HepG2 (cell line): ENCODE measurements around the gene SCRT2. TPM values are rescaled to one million over a fixed set of nuclear protein-coding genes. Genes with fewer than 3 reads are reported as not detected.

Source experiments
- ATAD3A ChIP-seq: sonication (generic); formaldehyde crosslinking; IDR thresholded peaks from 2 replicates; pipeline ENCODE4 v1.4.0; 2020; ENCODE audit warnings: missing genetic modification reagents
- IKZF4 ChIP-seq: sonication (generic); formaldehyde crosslinking; IDR thresholded peaks from 2 replicates; pipeline ENCODE4 v1.5.1; 2020; ENCODE audit warnings: borderline replicate concordance, mild to moderate bottlenecking, low read depth, missing genetic modification reagents; ENCODE audit errors: not compliant biosample characterization
- KLF15 ChIP-seq: sonication (generic); formaldehyde crosslinking; IDR thresholded peaks from 2 replicates; pipeline ENCODE4 v1.8.1; 2023; ENCODE audit warnings: borderline replicate concordance, mild to moderate bottlenecking, inconsistent platforms, missing genetic modification reagents, mixed read lengths
- MAF1 ChIP-seq: sonication (generic); formaldehyde crosslinking; IDR thresholded peaks from 2 replicates; pipeline ENCODE4 v1.5.0; 2020; ENCODE audit warnings: missing genetic modification reagents, borderline replicate concordance
- MIXL1 ChIP-seq: IDR thresholded peaks from 2 replicates; pipeline ENCODE4 v1.6.1; 2016
- SIX4 ChIP-seq: sonication (generic); formaldehyde crosslinking; IDR thresholded peaks from 2 replicates; pipeline ENCODE4 v1.4.0; 2020; ENCODE audit warnings: missing genetic modification reagents
- ZBTB7B ChIP-seq: sonication (generic); formaldehyde crosslinking; IDR thresholded peaks from 2 replicates; pipeline ENCODE4 v1.4.0; 2020; ENCODE audit warnings: missing genetic modification reagents
- ZNF652 ChIP-seq: IDR thresholded peaks from 2 replicates; pipeline ENCODE4 v1.6.1; 2016; ENCODE audit warnings: low read depth, borderline replicate concordance
- ZNF747 ChIP-seq: sonication (generic); formaldehyde crosslinking; IDR thresholded peaks from 2 replicates; pipeline ENCODE4 v1.8.1; 2023; ENCODE audit warnings: missing genetic modification reagents, mild to moderate bottlenecking, borderline replicate concordance
- ZNF792 ChIP-seq: IDR thresholded peaks from 2 replicates; pipeline ENCODE4 v1.6.1; 2016
- polyA plus RNA-seq, 8 experiments: library from polyadenylated mRNA; depleted of rRNA in 3 of 8; stranded (reverse) in 7 of 8; unstranded in 1 of 8; fragments of >200 nt; fragmentation: Illumina TruSeq in 4 of 8; extraction: Trizol in 4 of 8; gene quantifications; 2 replicates each; pipeline versions ENCODE4 v1.2.1 to v1.2.3, GENCODE V29; 2011 to 2016; ENCODE audit warnings: low read depth in 4 of 8, missing spikeins in 1 of 8, mixed read lengths in 1 of 8; ENCODE audit not compliant: insufficient read depth in 1 of 8
- total RNA-seq, 5 experiments: library from RNA; depleted of rRNA; stranded (reverse); fragments of >200 nt; fragmentation: Illumina TruSeq; extraction: Trizol; gene quantifications; 2 replicates each; pipeline ENCODE4 v1.2.3, GENCODE V29; 2016; ENCODE audit warnings: low read depth in 1 of 5
- TF ChIP-seq, protein P1 (sequence below): IDR thresholded peaks from 2 replicates; pipeline ENCODE4 v1.6.1; 2012; ENCODE audit warnings: low read length, improper control_type of control experiment
- TF ChIP-seq, protein P2 (sequence below): sonication (generic); formaldehyde crosslinking; IDR thresholded peaks from 2 replicates; pipeline ENCODE4 v1.4.0; 2020; ENCODE audit warnings: missing genetic modification reagents
- TF ChIP-seq, protein P3 (sequence below): sonication (generic); formaldehyde crosslinking; IDR thresholded peaks from 2 replicates; pipeline ENCODE4 v1.4.0; 2020; ENCODE audit warnings: missing genetic modification reagents
- TF ChIP-seq, protein P4 (sequence below): sonication (generic); formaldehyde crosslinking; IDR thresholded peaks from 2 replicates; pipeline ENCODE4 v1.4.0; 2020; ENCODE audit warnings: missing genetic modification reagents

Gene SCRT2
- total and polyA plus RNA-seq, 2 of the 13 experiments (the other 11 are each of a cell fraction or from before 2014, with no cell fraction given): not detected

GRCh38 chr20:653590-654416 is 21.8 kb downstream of the SCRT2 start (continued):
- TF ChIP-seq, protein P1, sequence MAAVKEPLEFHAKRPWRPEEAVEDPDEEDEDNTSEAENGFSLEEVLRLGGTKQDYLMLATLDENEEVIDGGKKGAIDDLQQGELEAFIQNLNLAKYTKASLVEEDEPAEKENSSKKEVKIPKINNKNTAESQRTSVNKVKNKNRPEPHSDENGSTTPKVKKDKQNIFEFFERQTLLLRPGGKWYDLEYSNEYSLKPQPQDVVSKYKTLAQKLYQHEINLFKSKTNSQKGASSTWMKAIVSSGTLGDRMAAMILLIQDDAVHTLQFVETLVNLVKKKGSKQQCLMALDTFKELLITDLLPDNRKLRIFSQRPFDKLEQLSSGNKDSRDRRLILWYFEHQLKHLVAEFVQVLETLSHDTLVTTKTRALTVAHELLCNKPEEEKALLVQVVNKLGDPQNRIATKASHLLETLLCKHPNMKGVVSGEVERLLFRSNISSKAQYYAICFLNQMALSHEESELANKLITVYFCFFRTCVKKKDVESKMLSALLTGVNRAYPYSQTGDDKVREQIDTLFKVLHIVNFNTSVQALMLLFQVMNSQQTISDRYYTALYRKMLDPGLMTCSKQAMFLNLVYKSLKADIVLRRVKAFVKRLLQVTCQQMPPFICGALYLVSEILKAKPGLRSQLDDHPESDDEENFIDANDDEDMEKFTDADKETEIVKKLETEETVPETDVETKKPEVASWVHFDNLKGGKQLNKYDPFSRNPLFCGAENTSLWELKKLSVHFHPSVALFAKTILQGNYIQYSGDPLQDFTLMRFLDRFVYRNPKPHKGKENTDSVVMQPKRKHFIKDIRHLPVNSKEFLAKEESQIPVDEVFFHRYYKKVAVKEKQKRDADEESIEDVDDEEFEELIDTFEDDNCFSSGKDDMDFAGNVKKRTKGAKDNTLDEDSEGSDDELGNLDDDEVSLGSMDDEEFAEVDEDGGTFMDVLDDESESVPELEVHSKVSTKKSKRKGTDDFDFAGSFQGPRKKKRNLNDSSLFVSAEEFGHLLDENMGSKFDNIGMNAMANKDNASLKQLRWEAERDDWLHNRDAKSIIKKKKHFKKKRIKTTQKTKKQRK: no peak
- TF ChIP-seq ZNF747 (no peak), MAF1 (CRISPR knock-in tag) (no peak), SIX4 (peak; percentile 9; the same call in 1 of the 2 replicates), ATAD3A (CRISPR knock-in tag) (no peak), KLF15 (CRISPR knock-in tag) (no peak), MIXL1 (CRISPR knock-in tag) (no peak), ZNF792 (CRISPR knock-in tag) (no peak), ZNF652 (no peak), IKZF4 (CRISPR knock-in tag) (no peak), ZBTB7B (CRISPR knock-in tag) (0 out of 2 replicates have a peak, but pooled peaks have one; percentile 53)
- TF ChIP-seq, protein P2, sequence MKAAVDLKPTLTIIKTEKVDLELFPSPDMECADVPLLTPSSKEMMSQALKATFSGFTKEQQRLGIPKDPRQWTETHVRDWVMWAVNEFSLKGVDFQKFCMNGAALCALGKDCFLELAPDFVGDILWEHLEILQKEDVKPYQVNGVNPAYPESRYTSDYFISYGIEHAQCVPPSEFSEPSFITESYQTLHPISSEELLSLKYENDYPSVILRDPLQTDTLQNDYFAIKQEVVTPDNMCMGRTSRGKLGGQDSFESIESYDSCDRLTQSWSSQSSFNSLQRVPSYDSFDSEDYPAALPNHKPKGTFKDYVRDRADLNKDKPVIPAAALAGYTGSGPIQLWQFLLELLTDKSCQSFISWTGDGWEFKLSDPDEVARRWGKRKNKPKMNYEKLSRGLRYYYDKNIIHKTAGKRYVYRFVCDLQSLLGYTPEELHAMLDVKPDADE (CRISPR knock-in tag): no peak
- TF ChIP-seq, protein P3, sequence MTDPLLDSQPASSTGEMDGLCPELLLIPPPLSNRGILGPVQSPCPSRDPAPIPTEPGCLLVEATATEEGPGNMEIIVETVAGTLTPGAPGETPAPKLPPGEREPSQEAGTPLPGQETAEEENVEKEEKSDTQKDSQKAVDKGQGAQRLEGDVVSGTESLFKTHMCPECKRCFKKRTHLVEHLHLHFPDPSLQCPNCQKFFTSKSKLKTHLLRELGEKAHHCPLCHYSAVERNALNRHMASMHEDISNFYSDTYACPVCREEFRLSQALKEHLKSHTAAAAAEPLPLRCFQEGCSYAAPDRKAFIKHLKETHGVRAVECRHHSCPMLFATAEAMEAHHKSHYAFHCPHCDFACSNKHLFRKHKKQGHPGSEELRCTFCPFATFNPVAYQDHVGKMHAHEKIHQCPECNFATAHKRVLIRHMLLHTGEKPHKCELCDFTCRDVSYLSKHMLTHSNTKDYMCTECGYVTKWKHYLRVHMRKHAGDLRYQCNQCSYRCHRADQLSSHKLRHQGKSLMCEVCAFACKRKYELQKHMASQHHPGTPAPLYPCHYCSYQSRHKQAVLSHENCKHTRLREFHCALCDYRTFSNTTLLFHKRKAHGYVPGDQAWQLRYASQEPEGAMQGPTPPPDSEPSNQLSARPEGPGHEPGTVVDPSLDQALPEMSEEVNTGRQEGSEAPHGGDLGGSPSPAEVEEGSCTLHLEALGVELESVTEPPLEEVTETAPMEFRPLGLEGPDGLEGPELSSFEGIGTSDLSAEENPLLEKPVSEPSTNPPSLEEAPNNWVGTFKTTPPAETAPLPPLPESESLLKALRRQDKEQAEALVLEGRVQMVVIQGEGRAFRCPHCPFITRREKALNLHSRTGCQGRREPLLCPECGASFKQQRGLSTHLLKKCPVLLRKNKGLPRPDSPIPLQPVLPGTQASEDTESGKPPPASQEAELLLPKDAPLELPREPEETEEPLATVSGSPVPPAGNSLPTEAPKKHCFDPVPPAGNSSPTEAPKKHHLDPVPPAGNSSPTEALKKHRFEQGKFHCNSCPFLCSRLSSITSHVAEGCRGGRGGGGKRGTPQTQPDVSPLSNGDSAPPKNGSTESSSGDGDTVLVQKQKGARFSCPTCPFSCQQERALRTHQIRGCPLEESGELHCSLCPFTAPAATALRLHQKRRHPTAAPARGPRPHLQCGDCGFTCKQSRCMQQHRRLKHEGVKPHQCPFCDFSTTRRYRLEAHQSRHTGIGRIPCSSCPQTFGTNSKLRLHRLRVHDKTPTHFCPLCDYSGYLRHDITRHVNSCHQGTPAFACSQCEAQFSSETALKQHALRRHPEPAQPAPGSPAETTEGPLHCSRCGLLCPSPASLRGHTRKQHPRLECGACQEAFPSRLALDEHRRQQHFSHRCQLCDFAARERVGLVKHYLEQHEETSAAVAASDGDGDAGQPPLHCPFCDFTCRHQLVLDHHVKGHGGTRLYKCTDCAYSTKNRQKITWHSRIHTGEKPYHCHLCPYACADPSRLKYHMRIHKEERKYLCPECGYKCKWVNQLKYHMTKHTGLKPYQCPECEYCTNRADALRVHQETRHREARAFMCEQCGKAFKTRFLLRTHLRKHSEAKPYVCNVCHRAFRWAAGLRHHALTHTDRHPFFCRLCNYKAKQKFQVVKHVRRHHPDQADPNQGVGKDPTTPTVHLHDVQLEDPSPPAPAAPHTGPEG (CRISPR knock-in tag): no peak
- TF ChIP-seq, protein P4, sequence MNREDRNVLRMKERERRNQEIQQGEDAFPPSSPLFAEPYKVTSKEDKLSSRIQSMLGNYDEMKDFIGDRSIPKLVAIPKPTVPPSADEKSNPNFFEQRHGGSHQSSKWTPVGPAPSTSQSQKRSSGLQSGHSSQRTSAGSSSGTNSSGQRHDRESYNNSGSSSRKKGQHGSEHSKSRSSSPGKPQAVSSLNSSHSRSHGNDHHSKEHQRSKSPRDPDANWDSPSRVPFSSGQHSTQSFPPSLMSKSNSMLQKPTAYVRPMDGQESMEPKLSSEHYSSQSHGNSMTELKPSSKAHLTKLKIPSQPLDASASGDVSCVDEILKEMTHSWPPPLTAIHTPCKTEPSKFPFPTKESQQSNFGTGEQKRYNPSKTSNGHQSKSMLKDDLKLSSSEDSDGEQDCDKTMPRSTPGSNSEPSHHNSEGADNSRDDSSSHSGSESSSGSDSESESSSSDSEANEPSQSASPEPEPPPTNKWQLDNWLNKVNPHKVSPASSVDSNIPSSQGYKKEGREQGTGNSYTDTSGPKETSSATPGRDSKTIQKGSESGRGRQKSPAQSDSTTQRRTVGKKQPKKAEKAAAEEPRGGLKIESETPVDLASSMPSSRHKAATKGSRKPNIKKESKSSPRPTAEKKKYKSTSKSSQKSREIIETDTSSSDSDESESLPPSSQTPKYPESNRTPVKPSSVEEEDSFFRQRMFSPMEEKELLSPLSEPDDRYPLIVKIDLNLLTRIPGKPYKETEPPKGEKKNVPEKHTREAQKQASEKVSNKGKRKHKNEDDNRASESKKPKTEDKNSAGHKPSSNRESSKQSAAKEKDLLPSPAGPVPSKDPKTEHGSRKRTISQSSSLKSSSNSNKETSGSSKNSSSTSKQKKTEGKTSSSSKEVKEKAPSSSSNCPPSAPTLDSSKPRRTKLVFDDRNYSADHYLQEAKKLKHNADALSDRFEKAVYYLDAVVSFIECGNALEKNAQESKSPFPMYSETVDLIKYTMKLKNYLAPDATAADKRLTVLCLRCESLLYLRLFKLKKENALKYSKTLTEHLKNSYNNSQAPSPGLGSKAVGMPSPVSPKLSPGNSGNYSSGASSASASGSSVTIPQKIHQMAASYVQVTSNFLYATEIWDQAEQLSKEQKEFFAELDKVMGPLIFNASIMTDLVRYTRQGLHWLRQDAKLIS (CRISPR knock-in tag): no peak
